NCI-H2107 treated with DMSO at 0.1 percent for 48 hours (cell line): ENCODE results near the gene CTSV.
A peak's percentile ranks its signal among the peaks of the same experiment; 100 is the strongest.
"Not testable (repeated sequence)": the region's sequence is repeated elsewhere in the genome, so short reads cannot be mapped to it uniquely, and the experiment has no call there.

Experiments used
- DNase-seq: peaks from one replicate; lab custom pipeline; 2025; ENCODE audit not compliant: unreplicated experiment; lab: John Stamatoyannopoulos, UW

The CTSV gene

DNA sequence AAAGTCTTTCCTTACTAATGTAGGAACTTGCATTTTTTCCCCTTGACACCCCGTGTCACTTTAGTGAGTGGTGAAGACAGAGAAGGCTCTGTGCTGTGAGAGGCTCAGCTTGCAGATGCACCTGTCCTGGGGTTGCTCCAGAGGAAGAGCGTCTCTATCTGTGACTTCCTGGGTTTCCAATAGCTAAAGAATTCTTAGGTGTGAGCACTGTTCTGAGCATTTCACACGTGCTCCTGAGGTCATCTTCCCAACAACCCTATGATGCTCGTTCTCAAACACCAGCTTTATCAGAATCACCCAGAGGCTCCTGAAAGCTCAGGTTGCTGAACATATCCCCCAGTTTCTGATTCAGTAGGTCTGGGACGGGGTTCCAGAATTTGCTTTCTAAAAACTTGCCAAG, 6.4 kb upstream of the CTSV start:
- no peak for DNase-seq

DNA sequence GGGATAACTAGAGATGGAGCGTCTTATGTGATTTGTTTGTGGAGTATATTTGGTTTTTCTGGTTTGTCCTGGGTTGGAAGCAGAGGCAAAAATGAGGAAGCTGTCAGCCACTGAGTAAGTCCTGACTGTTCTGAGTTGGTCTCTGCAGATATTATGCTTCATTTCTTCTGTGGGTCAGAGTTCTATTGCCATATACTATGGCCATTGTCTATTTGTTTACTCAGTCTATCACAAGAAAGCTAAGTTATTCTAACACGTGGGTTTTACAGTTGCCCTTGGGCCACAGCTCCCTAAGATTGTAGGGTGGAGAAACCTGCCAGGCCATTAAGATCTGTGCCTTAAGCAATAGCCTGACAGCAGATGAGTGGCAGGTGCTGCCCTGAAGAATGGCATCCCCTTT, 3.0 kb upstream of the CTSV start:
- DNase-seq: no peak

GRCh38 chr9:97039514-97039860, 545 bp upstream of the CTSV start:
- DNase-seq: no peak

DNA sequence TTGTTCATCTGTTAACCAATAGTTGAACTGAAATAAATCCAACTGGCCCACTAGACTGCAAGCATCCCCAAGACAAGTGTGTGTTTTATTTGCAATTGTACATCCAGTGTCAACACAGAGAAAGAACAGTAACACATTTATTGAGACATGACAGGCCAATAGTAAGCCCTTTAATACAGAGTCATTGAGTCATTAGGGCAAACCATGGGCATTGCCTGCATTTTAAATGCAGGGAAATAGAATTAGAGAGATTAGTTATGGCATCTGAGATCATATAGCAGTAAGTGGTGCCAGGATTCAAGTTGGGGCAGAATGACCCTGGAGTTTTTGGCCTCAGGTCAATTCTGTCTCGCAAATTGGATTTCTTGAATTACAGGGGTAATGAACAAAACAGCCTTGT, 15.4 kb downstream of the CTSV start:
- DNase-seq: not testable (repeated sequence)

GRCh38 chr9:97013151-97014132, 25.5 kb downstream of the CTSV start:
- DNase-seq: peak; percentile 35

DNA sequence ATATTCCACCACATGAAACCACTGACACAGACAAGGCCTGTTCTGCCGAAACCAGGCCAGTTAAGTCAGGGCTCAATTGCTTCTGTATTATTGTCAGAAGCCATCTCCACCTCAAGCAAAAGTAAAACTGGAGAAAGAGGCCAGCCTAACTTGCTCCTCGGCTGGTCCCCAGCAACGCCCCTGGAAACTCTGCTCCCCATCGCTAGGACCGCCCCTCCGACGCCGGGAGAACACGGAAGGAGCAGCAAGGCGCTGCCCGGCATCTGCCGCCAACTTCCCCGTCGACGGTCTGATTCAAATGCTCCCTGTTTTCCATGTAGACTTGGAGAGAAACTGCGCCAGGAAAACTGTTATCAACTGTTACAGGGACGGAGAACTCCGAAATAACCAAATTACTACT, 26.3 kb downstream of the CTSV start:
- not testable (repeated sequence) for DNase-seq

DNA sequence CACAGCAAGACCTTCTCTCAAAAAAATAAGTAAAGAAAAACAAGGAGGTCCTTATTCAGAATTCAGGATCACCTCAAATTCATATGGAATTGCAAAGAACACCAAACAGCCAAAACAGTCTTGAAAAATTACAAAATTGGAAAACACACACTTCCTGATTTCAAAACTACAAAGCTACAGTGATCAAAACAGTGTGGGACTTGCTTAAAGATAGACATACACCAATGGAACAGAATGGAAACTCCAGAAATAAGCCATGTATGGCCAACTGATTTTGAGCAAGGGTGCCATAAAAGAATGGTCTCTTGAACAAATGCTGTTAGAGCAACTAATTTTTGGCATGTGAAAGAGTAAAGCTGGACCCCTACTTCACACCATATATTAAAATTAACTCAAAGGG, 36.7 kb downstream of the CTSV start:
- DNase-seq: not testable (repeated sequence)

GRCh38 chr9:97001338-97001737, 37.6 kb downstream of the CTSV start:
- DNase-seq: not testable (repeated sequence)

DNA sequence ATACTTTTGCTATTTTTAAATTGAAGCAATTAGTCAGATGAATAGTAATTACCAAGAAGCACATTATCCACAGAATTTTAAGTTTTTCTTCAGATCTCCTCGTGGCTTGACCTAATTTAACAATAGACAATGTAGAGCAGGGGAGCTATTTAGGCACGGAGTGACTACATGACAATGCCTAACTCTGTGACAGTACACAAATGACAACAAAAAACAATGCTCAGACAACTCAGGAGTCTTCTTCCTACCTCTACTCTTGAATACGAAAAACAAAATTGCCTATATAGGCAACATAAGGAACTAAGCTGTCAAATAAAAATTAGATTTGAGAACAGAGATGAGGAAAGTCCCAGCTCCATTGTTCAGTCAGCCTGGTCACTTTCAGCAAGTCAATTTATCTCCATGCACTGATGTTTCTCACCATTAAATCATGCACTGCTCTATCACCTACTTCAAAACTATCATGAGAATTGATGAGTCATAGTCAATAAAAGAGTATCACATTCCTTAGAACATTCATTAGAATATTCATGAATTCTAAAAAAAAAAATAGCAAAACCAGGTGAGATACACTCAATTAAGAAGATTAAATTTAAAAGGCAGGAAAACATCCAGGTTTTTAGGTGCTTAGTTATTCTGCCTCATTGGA, 38.7 kb downstream of the CTSV start:
- DNase-seq: not testable (repeated sequence)

GRCh38 chr9:96999733-97000132, 39.2 kb downstream of the CTSV start:
- not testable (repeated sequence) for DNase-seq

DNA sequence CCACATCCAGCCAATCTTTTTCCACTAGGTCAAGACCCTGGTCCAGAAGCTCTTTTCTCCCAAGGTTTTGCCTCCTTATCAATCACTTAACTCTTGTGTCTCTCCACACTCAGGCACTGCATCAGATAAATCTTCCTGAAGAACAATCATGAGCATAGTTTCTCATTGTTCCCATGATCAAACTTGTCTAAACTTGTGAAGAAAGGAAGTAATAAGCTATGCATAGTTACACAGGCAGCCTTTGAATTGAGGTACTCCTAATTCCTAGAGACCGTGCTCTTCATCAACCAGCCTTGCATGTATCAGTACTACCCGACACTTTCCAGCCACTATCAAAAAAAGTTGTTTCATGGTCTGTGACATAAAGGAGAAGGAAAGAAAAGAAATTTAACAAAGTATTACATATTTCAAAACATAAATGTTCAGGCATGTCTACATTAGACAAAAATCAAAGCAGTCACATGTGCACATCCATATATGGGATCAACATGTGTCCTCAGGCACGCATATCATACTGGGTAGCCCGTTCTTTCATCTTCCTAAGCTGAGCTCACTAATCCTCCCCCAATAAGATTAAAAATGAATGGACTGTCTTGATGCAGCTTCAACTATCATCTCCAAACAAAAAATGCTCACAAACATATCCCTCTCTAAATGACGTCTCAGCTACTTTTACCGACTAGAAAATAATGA, 41.8 kb downstream of the CTSV start:
- DNase-seq: not testable (repeated sequence)

DNA sequence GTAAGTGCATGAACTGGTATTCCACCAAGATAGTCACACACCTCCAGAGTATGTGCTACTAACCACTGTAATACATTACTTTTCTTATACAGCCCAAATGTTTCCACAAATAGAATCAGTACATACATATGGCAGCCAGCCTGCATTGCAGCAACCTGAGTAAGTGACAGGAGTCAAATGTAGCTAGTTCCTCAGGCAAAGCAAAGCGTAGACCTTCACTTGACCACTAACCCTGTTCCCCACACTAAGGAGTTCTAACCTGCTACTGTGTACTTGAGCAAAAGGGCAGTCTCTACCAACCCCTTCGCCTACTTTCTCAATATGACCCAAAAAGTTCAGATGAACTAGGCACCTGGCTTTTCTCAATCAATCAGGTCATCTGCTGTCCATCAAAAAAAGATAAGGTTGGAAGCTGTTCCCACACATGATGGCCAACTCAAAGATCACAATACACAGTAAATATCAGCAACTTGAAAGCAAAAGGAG, 44.4 kb downstream of the CTSV start:
- not testable (repeated sequence) for DNase-seq

GRCh38 chr9:96992303-96992702, 46.6 kb downstream of the CTSV start:
- not testable (repeated sequence) for DNase-seq

DNA sequence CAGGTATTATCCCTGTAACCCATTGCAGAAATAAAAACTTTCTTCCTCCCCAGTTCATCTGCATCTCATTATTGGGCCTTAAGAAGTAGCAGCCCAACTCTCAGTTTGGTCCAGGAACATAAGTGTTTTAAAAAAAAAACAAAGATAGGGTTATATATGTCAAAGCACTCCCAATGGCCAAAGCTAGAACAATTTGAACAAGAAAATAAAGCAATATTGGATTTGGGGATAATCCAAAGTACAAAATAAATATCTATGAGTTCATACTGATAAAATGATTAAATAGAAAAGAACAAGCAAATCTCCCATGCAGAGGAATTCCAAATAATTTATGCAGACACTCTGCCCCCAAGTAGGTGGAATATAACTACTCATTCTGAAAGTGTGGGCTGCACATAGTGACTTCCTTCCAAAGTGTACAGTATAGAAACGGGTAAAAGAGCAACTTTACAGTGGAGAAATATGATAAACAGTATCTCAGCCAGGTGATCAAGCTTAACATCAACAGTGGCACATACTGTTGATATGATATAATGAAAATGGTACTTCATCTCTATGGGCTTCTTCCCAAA, 49.1 kb downstream of the CTSV start:
- not testable (repeated sequence) for DNase-seq

DNA sequence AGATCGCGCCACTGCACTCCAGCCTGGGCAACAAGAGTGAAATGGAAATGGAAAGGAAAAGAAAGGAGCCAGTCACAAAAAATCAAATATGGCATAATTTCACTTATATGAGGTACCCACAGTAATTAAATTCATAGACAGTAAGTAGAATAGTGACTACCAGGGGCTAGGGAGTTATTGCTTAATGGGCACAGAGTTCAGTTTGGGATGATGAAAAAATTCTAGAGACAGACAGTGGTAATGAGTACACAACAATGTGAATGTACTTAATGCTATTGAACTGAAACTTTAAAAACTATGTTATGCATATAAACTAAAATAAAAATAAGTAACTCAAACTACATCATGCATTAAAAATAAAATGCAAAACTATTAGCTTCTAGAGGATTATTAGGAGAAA, 54.1 kb downstream of the CTSV start:
- not testable (repeated sequence) for DNase-seq

DNA sequence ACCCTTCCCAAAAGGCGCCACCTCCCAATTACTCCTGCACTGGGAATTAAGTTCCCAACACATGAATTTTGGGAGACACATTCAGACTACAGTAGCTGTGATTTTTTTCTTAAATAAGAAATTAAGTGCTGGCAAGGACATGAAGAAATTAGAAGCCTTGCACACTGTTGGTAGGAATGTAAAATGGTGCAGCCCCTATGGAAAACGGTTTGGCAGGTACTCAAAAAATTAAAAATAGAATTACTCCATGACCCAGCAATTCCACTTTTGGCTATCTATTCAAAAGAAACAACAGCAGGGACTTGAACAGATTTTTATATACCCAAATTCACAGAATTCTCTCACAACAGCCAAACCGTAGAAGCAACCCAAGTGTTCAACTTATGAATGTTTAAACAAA, 54.8 kb downstream of the CTSV start:
- DNase-seq: not testable (repeated sequence)

DNA sequence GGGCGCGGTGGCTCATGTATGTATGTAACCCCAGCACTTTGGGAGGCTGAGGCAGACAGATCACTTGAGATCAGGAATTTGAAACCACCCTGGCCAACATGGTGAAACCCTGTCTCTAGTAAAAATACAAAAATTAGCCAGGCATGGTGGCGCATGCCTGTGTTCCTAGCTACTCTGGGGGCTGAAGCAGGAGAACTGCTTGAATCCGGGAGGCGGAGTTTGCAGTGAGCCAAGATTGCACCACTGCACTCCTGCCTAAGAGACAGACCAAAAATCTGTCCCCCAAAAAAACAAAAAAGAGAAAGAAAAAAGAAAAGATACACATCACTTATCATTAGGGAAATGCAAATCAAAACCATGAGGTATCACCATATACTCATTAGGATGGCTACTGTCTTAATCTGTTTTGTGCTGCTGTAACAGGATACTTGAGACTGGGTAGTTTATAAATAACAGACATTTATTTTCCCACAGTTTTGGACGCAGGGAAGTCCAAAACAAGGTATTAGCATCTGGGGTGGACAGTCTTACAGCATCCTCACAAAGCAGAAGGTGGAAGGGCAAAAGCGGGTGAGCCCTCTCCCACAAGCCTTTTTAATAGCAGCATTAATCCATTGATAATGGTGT, 55.3 kb downstream of the CTSV start:
- not testable (repeated sequence) for DNase-seq
